Stimulated activated naive CD8-positive, alpha-beta T cell treated with anti-CD3 and anti-CD28 coated beads, Interleukin-15, Interleukin-2, amounts not matched to agents 100 ng/mL and 50 ng/mL, for 24 hours (primary cell): ENCODE measurements around the gene TGM6.
"Not testable (repeated sequence)": the region's sequence is repeated elsewhere in the genome, so short reads cannot be mapped to it uniquely, and the experiment has no call there.

Experiments used
- H3K27ac Mint-ChIP-seq: one replicate; pipeline ENCODE4 v1.8.0; 2021; ENCODE audit warnings: mild to moderate bottlenecking, mixed read lengths
- H3K27me3 Mint-ChIP-seq: one replicate; pipeline ENCODE4 v1.8.0; 2021; ENCODE audit warnings: mixed read lengths
- H3K36me3 Mint-ChIP-seq: one replicate; pipeline ENCODE4 v1.8.0; 2021; ENCODE audit warnings: low read depth, mixed read lengths
- H3K4me1 Mint-ChIP-seq: one replicate; pipeline ENCODE4 v1.8.0; 2021; ENCODE audit warnings: low read depth, mixed read lengths
- H3K4me3 Mint-ChIP-seq: one replicate; pipeline ENCODE4 v1.8.0; 2021; ENCODE audit warnings: mild to moderate bottlenecking, mixed read lengths
- H3K9me3 Mint-ChIP-seq: one replicate; pipeline ENCODE4 v1.8.0; 2021; ENCODE audit warnings: mixed read lengths

TGM6 gene

DNA sequence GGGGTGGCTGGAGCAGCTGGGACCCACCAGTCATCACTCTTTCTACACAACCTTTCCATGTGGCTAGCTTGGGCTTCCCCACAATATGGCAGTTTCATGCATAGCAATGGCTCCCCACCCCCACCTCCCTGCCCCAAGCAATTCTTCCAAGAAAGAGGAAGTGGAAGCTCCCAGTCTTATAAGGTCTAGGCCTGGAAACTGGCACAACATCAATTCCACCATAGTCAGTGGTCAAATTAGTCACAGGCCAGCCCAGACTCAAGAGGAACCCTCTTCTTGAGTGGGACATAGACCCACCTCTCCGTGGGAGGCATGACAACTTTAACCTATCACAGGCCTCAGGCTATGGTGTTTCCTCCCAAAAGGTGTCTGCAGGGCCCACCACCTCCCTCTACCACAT lies 17.7 kb downstream of the TGM6 start:
- Mint-ChIP-seq H3K36me3 (no peaks in the 10 kb centered on the region), H3K4me3 (no peak overlapping the region), H3K4me1 (no peaks in the 10 kb centered on the region), H3K9me3 (no peaks in the 10 kb centered on the region), H3K27ac (no peak overlapping the region), H3K27me3 (no peaks in the 10 kb centered on the region)

DNA sequence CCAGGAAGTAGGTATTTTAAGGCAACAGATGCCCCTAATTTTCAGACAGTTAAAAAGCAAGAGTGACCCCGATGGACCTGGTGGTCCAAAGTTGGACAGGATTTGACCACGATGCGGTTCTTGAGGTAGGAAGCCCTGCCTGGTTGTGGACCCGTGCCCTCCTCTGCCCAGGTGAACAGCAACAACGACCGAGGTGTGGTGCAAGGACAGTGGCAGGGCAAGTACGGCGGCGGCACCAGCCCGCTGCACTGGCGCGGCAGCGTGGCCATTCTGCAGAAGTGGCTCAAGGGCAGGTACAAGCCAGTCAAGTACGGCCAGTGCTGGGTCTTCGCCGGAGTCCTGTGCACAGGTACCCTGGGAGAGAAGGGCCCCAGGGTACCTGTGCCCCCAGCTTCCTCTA lies 18.7 kb downstream of the TGM6 start:
- Mint-ChIP-seq H3K4me3 (no peak overlapping the region), H3K36me3 (no peaks in the 10 kb centered on the region), H3K4me1 (no peaks in the 10 kb centered on the region), H3K27ac (no peak overlapping the region), H3K27me3 (no peaks in the 10 kb centered on the region), H3K9me3 (no peaks in the 10 kb centered on the region)

DNA sequence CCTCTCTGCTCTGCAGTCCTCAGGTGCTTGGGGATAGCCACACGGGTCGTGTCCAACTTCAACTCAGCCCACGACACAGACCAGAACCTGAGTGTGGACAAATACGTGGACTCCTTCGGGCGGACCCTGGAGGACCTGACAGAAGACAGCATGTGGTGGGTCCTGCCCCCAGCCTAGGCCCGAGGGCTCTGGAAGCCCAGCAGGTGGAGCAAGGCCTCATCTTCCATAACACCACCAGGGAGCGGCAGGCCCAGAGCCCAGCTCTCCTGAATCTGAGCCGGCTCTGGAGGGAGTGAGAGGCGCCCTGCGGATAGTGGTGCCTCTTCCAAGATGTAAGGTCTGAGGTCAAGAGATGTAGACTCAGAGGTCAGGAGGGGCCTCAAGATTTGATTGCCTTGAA lies 19.6 kb downstream of the TGM6 start:
- Mint-ChIP-seq H3K4me3 (no peak overlapping the region), H3K27ac (no peak overlapping the region), H3K36me3 (no peaks in the 10 kb centered on the region), H3K4me1 (no peaks in the 10 kb centered on the region), H3K27me3 (no peaks in the 10 kb centered on the region), H3K9me3 (no peaks in the 10 kb centered on the region)

GRCh38 chr20:2401527-2401926 lies 20.8 kb downstream of the TGM6 start:
- Mint-ChIP-seq H3K27me3 (no peaks in the 10 kb centered on the region), H3K4me1 (no peaks in the 10 kb centered on the region), H3K9me3 (no peaks in the 10 kb centered on the region), H3K4me3 (no peak overlapping the region), H3K27ac (no peak overlapping the region), H3K36me3 (no peaks in the 10 kb centered on the region)

DNA sequence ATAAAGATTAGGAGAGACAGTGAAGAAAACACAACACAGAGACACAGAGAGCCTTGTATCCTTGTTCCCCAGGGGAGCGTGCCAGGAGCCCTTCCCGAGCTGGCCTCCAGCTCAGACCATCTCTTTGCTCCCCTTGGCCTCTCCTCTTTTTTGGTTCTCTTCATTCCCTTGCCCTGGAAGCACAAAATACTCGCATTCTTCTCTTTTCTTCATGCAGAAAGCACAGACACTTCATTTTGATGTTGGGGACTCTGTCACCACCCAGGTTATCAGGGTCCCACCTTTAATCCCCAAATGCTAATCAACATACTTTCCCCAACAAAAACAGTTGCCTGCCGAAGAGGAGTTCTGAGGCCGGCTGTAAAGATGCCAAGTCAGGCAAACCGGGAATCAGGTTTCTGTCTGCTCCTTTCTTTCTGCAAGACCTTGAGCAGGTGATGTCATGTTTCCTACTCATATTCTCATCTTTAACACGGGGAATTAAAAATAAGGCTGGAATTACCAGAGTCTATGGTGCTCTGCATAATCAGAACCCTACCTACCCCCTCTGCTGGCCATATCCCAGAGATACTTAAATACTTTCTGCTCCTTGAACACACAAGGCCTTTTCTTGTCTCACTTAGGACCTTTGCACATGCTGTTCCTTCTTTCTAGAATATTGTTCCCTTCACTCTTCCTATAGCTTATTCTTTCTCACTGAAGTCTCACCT lies 21.7 kb downstream of the TGM6 start:
- no peak overlapping the region for H3K27ac Mint-ChIP-seq
- H3K36me3 Mint-ChIP-seq = no peaks in the 10 kb centered on the region
- H3K9me3 Mint-ChIP-seq = no peaks in the 10 kb centered on the region

DNA sequence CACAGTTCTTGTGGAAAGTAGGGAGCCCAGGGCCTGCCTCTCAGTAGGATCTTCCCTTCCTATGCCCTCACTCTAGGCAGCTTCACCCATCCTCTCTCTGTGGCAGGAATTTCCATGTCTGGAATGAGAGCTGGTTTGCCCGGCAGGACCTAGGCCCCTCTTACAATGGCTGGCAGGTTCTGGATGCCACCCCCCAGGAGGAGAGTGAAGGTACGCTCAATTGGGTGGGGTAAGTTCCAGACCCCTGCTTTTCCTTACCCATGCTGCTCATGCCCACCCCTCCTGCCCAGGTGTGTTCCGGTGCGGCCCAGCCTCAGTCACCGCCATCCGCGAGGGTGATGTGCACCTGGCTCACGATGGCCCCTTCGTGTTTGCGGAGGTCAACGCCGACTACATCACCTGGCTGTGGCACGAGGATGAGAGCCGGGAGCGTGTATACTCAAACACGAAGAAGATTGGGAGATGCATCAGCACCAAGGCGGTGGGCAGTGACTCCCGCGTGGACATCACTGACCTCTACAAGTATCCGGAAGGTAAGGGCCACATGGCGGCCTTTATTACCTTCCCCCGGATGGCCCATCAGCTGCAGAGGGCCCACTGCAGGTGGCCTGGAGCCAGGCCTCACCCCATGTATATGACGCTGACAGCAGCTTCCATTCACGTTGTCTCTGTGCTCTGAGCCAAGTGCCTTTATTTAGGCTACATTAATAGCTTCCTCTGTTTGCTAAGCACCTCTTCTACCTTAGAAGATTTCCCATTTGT lies 22.8 kb downstream of the TGM6 start:
- Mint-ChIP-seq H3K4me3 (no peak overlapping the region), H3K27ac (no peak overlapping the region), H3K9me3 (no peaks in the 10 kb centered on the region), H3K4me1 (no peaks in the 10 kb centered on the region), H3K27me3 (peaks cover 7% of the 10 kb centered on the region), H3K36me3 (no peaks in the 10 kb centered on the region)

More for the DNA sequence above, 21.7 kb downstream of the TGM6 start:
- Mint-ChIP-seq H3K27me3 (no peaks in the 10 kb centered on the region), H3K4me1 (no peaks in the 10 kb centered on the region), H3K4me3 (no peak overlapping the region)

DNA sequence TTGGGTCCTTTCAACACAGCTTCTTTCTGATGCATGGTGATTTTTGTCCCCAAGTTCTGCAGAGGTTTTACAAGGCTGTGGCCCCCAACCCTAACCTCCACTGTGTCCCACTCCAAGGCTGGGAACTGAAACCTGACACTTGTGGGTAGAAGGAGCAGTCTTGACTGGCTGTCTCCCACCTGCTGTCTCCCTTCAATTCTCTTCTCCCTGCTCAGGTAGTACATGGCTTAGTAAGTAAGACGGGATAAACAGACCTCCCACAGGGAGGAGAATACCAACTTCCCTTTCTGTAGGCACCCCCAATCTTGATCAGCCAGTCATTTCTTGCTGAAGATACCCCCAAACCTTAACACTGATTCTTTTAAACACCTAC lies 25.0 kb downstream of the TGM6 start:
- no peaks in the 10 kb centered on the region for H3K36me3 Mint-ChIP-seq
- H3K27ac Mint-ChIP-seq = no peak overlapping the region
- no peaks in the 10 kb centered on the region for H3K9me3 Mint-ChIP-seq
- H3K4me3 Mint-ChIP-seq = no peak overlapping the region
- no peaks in the 10 kb centered on the region for H3K4me1 Mint-ChIP-seq
- peaks cover 29% of the 10 kb centered on the region for H3K27me3 Mint-ChIP-seq

DNA sequence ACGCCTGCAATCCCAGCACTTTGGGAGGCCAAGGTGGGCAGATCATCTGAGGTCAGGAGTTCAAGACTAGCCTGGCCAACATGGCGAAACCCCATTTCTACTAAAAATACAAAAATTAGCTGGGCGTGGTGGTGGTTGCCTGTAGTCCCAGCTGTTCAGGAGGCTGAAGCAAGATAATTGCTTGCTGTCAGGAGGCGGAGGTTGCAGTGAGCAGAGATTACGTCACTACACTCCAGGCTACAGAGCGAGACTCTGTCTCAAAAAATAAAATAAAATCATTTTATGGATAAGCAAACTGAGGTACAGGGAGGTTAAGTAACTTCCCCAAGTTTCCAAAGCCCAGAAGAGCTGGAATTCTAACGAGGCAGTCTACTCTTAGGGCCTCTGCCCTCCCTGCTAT lies 26.7 kb downstream of the TGM6 start:
- not testable (repeated sequence) for H3K27ac Mint-ChIP-seq, H3K4me3 Mint-ChIP-seq, H3K4me1 Mint-ChIP-seq, H3K36me3 Mint-ChIP-seq, H3K9me3 Mint-ChIP-seq
- peaks cover 43% of the 10 kb centered on the region for H3K27me3 Mint-ChIP-seq

DNA sequence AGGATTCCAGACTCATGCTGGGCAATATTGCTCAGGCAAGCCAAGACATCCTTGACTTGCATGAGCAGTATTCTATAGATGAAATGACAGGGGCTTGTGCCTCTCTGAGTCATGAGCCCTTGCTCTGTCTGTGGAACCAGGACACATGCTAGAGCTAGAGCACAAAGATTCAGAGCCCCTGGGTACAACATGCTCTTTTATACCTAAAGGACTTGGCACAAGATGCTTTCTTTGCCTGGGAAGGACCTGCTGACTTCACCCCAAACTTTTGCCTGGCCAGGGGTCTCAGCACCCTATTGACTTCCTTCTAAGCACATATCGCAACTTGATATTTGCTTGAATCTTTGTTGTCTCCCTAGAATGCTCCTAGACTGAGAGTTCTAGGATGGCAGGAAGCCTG lies 27.4 kb downstream of the TGM6 start:
- Mint-ChIP-seq H3K9me3 (no peaks in the 10 kb centered on the region), H3K4me1 (no peaks in the 10 kb centered on the region), H3K27ac (no peak overlapping the region), H3K4me3 (no peak overlapping the region), H3K36me3 (no peaks in the 10 kb centered on the region), H3K27me3 (peaks cover 48% of the 10 kb centered on the region)

GRCh38 chr20:2416541-2417212 lies 36.0 kb downstream of the TGM6 start:
- Mint-ChIP-seq H3K27ac (no peak overlapping the region), H3K36me3 (no peaks in the 10 kb centered on the region), H3K27me3 (peaks cover 38% of the 10 kb centered on the region), H3K4me1 (no peaks in the 10 kb centered on the region), H3K9me3 (no peaks in the 10 kb centered on the region), H3K4me3 (no peak overlapping the region)

DNA sequence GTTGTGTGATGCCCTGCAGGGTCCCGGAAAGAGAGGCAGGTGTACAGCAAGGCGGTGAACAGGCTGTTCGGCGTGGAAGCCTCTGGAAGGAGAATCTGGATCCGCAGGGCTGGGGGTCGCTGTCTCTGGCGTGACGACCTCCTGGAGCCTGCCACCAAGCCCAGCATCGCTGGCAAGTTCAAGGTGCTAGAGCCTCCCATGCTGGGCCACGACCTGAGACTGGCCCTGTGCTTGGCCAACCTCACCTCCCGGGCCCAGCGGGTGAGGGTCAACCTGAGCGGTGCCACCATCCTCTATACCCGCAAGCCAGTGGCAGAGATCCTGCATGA lies 36.5 kb downstream of the TGM6 start:
- H3K4me3 Mint-ChIP-seq = no peak overlapping the region
- no peaks in the 10 kb centered on the region for H3K9me3 Mint-ChIP-seq
- H3K27ac Mint-ChIP-seq = no peak overlapping the region
- H3K4me1 Mint-ChIP-seq = no peaks in the 10 kb centered on the region
- H3K27me3 Mint-ChIP-seq = peaks cover 34% of the 10 kb centered on the region
- no peaks in the 10 kb centered on the region for H3K36me3 Mint-ChIP-seq

GRCh38 chr20:2418388-2418787 lies 37.7 kb downstream of the TGM6 start:
- Mint-ChIP-seq H3K36me3 (no peaks in the 10 kb centered on the region), H3K9me3 (no peaks in the 10 kb centered on the region)

GRCh38 chr20:2420510-2420909 lies 39.8 kb downstream of the TGM6 start:
- Mint-ChIP-seq H3K4me1 (no peaks in the 10 kb centered on the region), H3K36me3 (no peaks in the 10 kb centered on the region), H3K27ac (no peak overlapping the region), H3K4me3 (no peak overlapping the region), H3K9me3 (no peaks in the 10 kb centered on the region), H3K27me3 (peaks cover 19% of the 10 kb centered on the region)

More at GRCh38 chr20:2418388-2418787, 37.7 kb downstream of the TGM6 start:
- H3K27ac Mint-ChIP-seq = no peak overlapping the region
- no peaks in the 10 kb centered on the region for H3K4me1 Mint-ChIP-seq
- no peak overlapping the region for H3K4me3 Mint-ChIP-seq
- peaks cover 27% of the 10 kb centered on the region for H3K27me3 Mint-ChIP-seq

GRCh38 chr20:2421247-2421646 lies 40.5 kb downstream of the TGM6 start:
- no peaks in the 10 kb centered on the region for H3K36me3 Mint-ChIP-seq

DNA sequence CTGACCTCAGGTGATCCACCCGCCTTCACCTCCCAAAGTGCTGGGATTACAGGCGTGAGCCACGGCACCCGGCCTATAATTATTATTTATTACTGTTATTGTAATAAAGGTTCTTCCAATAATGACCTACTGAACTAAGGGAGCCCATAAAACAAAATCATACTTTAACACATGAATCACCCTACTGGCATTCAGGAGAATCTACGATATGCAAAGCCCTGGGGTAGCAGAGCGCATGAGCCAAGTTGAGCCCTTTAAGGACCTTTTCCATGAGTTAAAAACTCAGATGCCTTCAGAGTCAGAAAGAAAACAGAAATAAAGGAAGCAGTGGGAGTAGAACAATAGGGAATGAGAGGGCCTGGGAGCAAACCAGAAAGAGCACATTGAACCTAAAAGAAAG lies 48.4 kb downstream of the TGM6 start:
- H3K9me3 Mint-ChIP-seq = no peaks in the 10 kb centered on the region
- no peak overlapping the region for H3K4me3 Mint-ChIP-seq
- H3K27ac Mint-ChIP-seq = no peak overlapping the region
- H3K36me3 Mint-ChIP-seq = no peaks in the 10 kb centered on the region
- H3K27me3 Mint-ChIP-seq = peaks cover 19% of the 10 kb centered on the region
- H3K4me1 Mint-ChIP-seq = no peaks in the 10 kb centered on the region

More at GRCh38 chr20:2421247-2421646, 40.5 kb downstream of the TGM6 start:
- Mint-ChIP-seq H3K27ac (no peak overlapping the region), H3K9me3 (no peaks in the 10 kb centered on the region), H3K4me1 (no peaks in the 10 kb centered on the region), H3K27me3 (peaks cover 18% of the 10 kb centered on the region), H3K4me3 (no peak overlapping the region)
